Endodermal cell (in vitro differentiated cells): ENCODE data around the gene GCK. TPM values are rescaled to one million over a fixed set of nuclear protein-coding genes. Genes with fewer than 3 reads are reported as not detected.

ENCODE experiments used
- DNase-seq: peaks from one replicate; pipeline ENCODE4 v3.0.0-alpha.2; 2017
- H3K27ac ChIP-seq: 2 replicates; pipeline ENCODE4 v1.5.1; 2013; ENCODE audit warnings: mild to moderate bottlenecking, low read depth, low read length, moderate library complexity
- H3K27me3 ChIP-seq: 2 replicates; pipeline ENCODE4 v1.6.1; 2013; ENCODE audit warnings: mild to moderate bottlenecking, low read length, moderate library complexity; ENCODE audit not compliant: insufficient read depth, control insufficient read depth, poor library complexity, severe bottlenecking
- H3K36me3 ChIP-seq: 2 replicates; pipeline ENCODE4 v1.7.0; 2013; ENCODE audit warnings: mild to moderate bottlenecking, low read length, moderate library complexity; ENCODE audit not compliant: control insufficient read depth, insufficient read depth
- H3K4me1 ChIP-seq: one replicate; pipeline ENCODE4 v1.7.0; 2013; ENCODE audit warnings: low read length; ENCODE audit not compliant: control insufficient read depth, insufficient read depth
- H3K4me3 ChIP-seq: 2 replicates; pipeline ENCODE4 v1.5.1; 2013; ENCODE audit warnings: mild to moderate bottlenecking, low read length, moderate library complexity
- H3K9ac ChIP-seq: 2 replicates; pipeline ENCODE4 v1.6.1; 2013; ENCODE audit warnings: mild to moderate bottlenecking, low read length, moderate library complexity; ENCODE audit not compliant: poor library complexity, severe bottlenecking; ENCODE audit errors: extremely low read depth
- H3K9me3 ChIP-seq: 2 replicates; pipeline ENCODE4 v1.6.1; 2013; ENCODE audit warnings: mild to moderate bottlenecking, low read length, moderate library complexity; ENCODE audit not compliant: control insufficient read depth
- H3K27ac Mint-ChIP-seq: 2 replicates; pipeline ENCODE4 v1.8.0; 2020; ENCODE audit warnings: mixed read lengths
- H3K27me3 Mint-ChIP-seq: 2 replicates; pipeline ENCODE4 v1.8.0; 2021; ENCODE audit warnings: mild to moderate bottlenecking, mixed read lengths; ENCODE audit not compliant: insufficient read depth
- H3K36me3 Mint-ChIP-seq: 2 replicates; pipeline ENCODE4 v1.8.0; 2020; ENCODE audit warnings: low read depth, mixed read lengths
- H3K4me1 Mint-ChIP-seq: 2 replicates; pipeline ENCODE4 v1.8.0; 2020; ENCODE audit warnings: mixed read lengths
- H3K4me3 Mint-ChIP-seq: 2 replicates; pipeline ENCODE4 v1.8.0; 2020; ENCODE audit warnings: mild to moderate bottlenecking, moderate library complexity, mixed read lengths
- H3K9me3 Mint-ChIP-seq: 2 replicates; pipeline ENCODE4 v1.8.0; 2020; ENCODE audit warnings: mild to moderate bottlenecking, mixed read lengths
- CTCF ChIP-seq: fragments of 200-600 bp; sonication (generic); conservative IDR thresholded peaks from 2 replicates; pipeline ENCODE4 v1.5.0; 2021; ENCODE audit warnings: antibody characterized with exemption, mild to moderate bottlenecking
- WGBS, 2 experiments: methylation state at CpG; one replicate each; pipeline versions ENCODE4 v1.1.5 to v1.1.7; 2013; ENCODE audit warnings: missing lambda C conversion rate in 2 of 2, mixed read lengths in 1 of 2; ENCODE audit not compliant: insufficient coverage in 1 of 2, insufficient read length in 1 of 2; 5-methylcytosine and 5-hydroxymethylcytosine counted together
- total RNA-seq, 2 donors: library from RNA; stranded (reverse); fragmentation: NEBNext Ultra II Directional in 1 of 2; extraction: Animal tissue kit (Norgen Biotek cat#: 25700) in 1 of 2; gene quantifications; 2 replicates in 1 of 2; 3 replicates in 1 of 2; pipeline ENCODE4 v1.2.1, GENCODE V29; 2021

Gene GCK
- total RNA-seq, 2 donors from 2014 or later = 0.29 to 0.48 TPM

DNA sequence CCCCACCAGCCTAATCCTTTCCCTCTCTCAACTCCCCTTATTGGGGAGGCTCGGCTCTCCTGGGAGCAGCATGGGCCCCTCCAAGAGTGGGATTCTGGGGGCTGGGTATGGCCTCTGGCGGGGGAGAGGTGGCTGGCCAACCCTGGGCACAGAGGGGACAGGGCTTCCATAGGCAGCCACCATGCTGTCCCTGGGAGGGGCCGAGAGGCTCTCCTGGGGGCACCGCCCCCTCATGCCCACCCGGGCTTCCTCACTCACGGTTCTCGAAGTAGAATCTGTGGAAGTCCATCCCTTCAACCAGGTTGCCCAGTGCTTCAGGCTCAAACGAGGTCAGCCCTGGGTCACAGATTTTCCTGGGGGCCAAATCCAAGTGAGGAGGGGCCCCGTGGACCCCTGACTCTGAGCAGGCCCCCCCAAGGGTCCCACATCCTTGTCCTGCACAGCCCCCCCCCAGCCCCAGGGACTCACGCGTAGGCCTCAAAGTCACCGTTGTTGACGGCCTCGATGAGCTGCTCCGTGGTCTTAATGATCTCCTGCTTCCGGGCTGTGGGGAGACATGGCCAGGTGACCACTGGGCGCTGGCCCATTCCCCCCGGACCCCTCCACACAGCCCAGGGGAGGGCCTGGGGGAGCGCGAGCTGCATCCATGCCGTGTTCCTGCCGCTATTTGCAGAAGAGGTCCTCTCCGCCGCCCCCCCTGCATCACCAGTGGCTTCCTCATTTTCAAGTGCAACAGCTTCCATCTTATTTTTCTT is 31.3 kb upstream of the GCK start:
- Histone ChIP-seq H3K27me3 (no peaks in the 10 kb centered on the region), H3K36me3 (peaks cover 2% of the 10 kb centered on the region), H3K9ac (no peak overlapping the region), H3K9me3 (no peaks in the 10 kb centered on the region), H3K27ac (no peak overlapping the region), H3K4me3 (no peak overlapping the region), H3K4me1 (no peaks in the 10 kb centered on the region)
- 94 to 97% methylated on average over 10 to 24 of the region's 24 CpGs for WGBS, 2 experiments
- Mint-ChIP-seq H3K4me3 (no peak overlapping the region), H3K4me1 (peaks cover 9% of the 10 kb centered on the region), H3K27ac (no peak overlapping the region), H3K9me3 (no peaks in the 10 kb centered on the region), H3K36me3 (no peaks in the 10 kb centered on the region), H3K27me3 (peaks cover 2% of the 10 kb centered on the region)
- no peak for TF ChIP-seq CTCF
- DNase-seq = no peak

DNA sequence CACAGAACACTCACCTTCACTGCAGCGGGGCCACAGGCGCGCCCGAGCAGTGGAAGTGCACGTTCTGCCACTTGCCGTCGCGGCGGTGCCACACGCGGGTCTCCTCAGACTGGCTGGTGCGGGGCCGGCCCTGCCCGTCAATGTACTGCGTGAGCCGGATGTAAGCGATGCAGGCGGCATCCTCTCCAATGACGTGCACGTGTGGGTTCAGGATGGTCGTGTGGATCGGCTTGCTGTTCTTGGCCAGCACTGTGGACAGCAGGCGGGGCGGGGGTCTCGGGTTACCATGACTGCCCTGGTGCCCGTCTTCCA is 30.8 kb upstream of the GCK start:
- Mint-ChIP-seq H3K9me3 (no peaks in the 10 kb centered on the region), H3K27me3 (peaks cover 2% of the 10 kb centered on the region), H3K27ac (no peak overlapping the region), H3K4me1 (peaks cover 9% of the 10 kb centered on the region), H3K4me3 (no peak overlapping the region), H3K36me3 (no peaks in the 10 kb centered on the region)
- DNase-seq = no peak
- no peak for TF ChIP-seq CTCF
- Histone ChIP-seq H3K9ac (no peak overlapping the region), H3K36me3 (peaks cover 3% of the 10 kb centered on the region), H3K9me3 (no peaks in the 10 kb centered on the region), H3K4me3 (no peak overlapping the region), H3K4me1 (no peaks in the 10 kb centered on the region), H3K27me3 (no peaks in the 10 kb centered on the region), H3K27ac (no peak overlapping the region)
- WGBS, 2 experiments = 90 to 91% methylated on average over 19 to 26 of the region's 26 CpGs

- H3K36me3 ChIP-seq = peaks cover 6% of the 10 kb centered on the region
- no peaks in the 10 kb centered on the region for H3K9me3 ChIP-seq
- H3K4me1 ChIP-seq = no peaks in the 10 kb centered on the region
- WGBS, 2 experiments = 93 to 94% methylated on average over 16 to 18 of the region's 18 CpGs
- H3K4me3 ChIP-seq = no peak overlapping the region
- H3K4me3 Mint-ChIP-seq = no peak overlapping the region
- TF ChIP-seq CTCF = no peak
- DNase-seq = no peak
- no peak overlapping the region for H3K27ac Mint-ChIP-seq
- no peaks in the 10 kb centered on the region for H3K9me3 Mint-ChIP-seq
- H3K36me3 Mint-ChIP-seq = no peaks in the 10 kb centered on the region
- H3K4me1 Mint-ChIP-seq = peaks cover 10% of the 10 kb centered on the region
- no peaks in the 10 kb centered on the region for H3K27me3 ChIP-seq
- H3K27me3 Mint-ChIP-seq = peaks cover 2% of the 10 kb centered on the region
- H3K27ac ChIP-seq = no peak overlapping the region
- H3K9ac ChIP-seq = no peak overlapping the region
Measured at GRCh38 chr7:44219371-44220045, 30.3 kb upstream of the GCK start.
